PC-9 (cell line): ENCODE data around the gene OCSTAMP. TPM values are rescaled to one million over a fixed set of nuclear protein-coding genes. Genes with fewer than 3 reads are reported as not detected.
A peak's percentile ranks its signal among the peaks of the same experiment; 100 is the strongest.

Experiments used
- BruUV-seq: library from RNA; stranded (reverse); fragments of 400-500 nt; replicated peaks from 2 replicates; lab custom pipeline; 2021; lab: Mats Ljungman, UMichigan
- CTCF ChIA-PET: fragments of 300-600 bp; sonication (Branson Sonifier 250); formaldehyde crosslinking; loops from one replicate; lab custom pipeline; 2022; ENCODE audit warnings: antibody characterized with exemption; lab: Charles Lee
- POLR2A ChIA-PET: fragments of 300-600 bp; sonication (Branson Sonifier 250); formaldehyde crosslinking; loops from one replicate; lab custom pipeline; 2022; ENCODE audit warnings: antibody characterized with exemption; ENCODE audit not compliant: unreplicated experiment; lab: Charles Lee
- DNase-seq, 2 experiments: peaks; one replicate each; pipeline versions ENCODE4 v3.0.0 to v3.0.0-alpha.2; 2015 to 2022; ENCODE audit warnings: mixed read lengths in 1 of 2
- H2AFZ ChIP-seq: fragments of 200-600 bp; sonication (generic); 2 replicates; pipeline ENCODE4 v1.8.1; 2017; ENCODE audit warnings: antibody characterized with exemption
- H3F3A ChIP-seq: fragments of 200-600 bp; sonication (generic); 2 replicates; pipeline ENCODE4 v1.8.1; 2017; ENCODE audit warnings: antibody characterized with exemption, mild to moderate bottlenecking, low read depth; ENCODE audit not compliant: insufficient read depth
- H3K27ac ChIP-seq: fragments of 200-600 bp; sonication (generic); 2 replicates; pipeline ENCODE4 v1.6.1; 2016; ENCODE audit warnings: mixed run types
- H3K27me3 ChIP-seq: fragments of 200-600 bp; sonication (generic); 2 replicates; pipeline ENCODE4 v1.6.1; 2016; ENCODE audit warnings: low read depth, mixed run types; ENCODE audit not compliant: insufficient read depth
- H3K36me3 ChIP-seq: fragments of 200-600 bp; sonication (generic); 2 replicates; pipeline ENCODE4 v1.6.1; 2016; ENCODE audit warnings: low read depth, mixed run types
- H3K4me1 ChIP-seq: fragments of 200-600 bp; sonication (generic); replicated peaks from 2 replicates; pipeline ENCODE4 v1.6.1; 2016; ENCODE audit warnings: mixed run types; ENCODE audit not compliant: insufficient read depth
- H3K4me2 ChIP-seq: fragments of 200-600 bp; sonication (generic); 2 replicates; pipeline ENCODE4 v1.6.1; 2017; ENCODE audit warnings: mixed run types
- H3K4me3 ChIP-seq: fragments of 200-600 bp; sonication (generic); 2 replicates; pipeline ENCODE4 v1.6.1; 2016; ENCODE audit warnings: mixed run types
- H3K79me2 ChIP-seq: fragments of 200-600 bp; sonication (generic); 2 replicates; pipeline ENCODE4 v1.6.1; 2017; ENCODE audit warnings: low read depth, mixed run types
- H3K9me2 ChIP-seq: fragments of 200-600 bp; sonication (generic); 2 replicates; pipeline ENCODE4 v1.8.1; 2017; ENCODE audit warnings: mild to moderate bottlenecking; ENCODE audit not compliant: insufficient read depth
- H3K9me3 ChIP-seq: fragments of 200-600 bp; sonication (generic); 2 replicates; pipeline ENCODE4 v1.8.1; 2016; ENCODE audit warnings: low read depth; ENCODE audit not compliant: insufficient read depth
- H4K20me1 ChIP-seq: fragments of 200-600 bp; sonication (generic); 2 replicates; pipeline ENCODE4 v1.8.1; 2017; ENCODE audit not compliant: insufficient read depth
- EZH2 ChIP-seq: fragments of 200-600 bp; sonication (generic); IDR thresholded peaks from 2 replicates; pipeline ENCODE4 v1.8.0; 2017; ENCODE audit warnings: antibody characterized with exemption, low read depth
- intact Hi-C: fragments of 100-400 bp; cut with micrococcal nuclease; formaldehyde crosslinking; loops from one replicate; pipeline ENCODE4 v1.10.0; 2022; ENCODE audit not compliant: unreplicated experiment
- total RNA-seq: library from RNA; stranded (reverse); gene quantifications from 2 replicates; pipeline ENCODE4 v1.2.3, GENCODE V29; 2021
- TF ChIP-seq, protein P1 (sequence below): fragments of 200-600 bp; sonication (generic); conservative IDR thresholded peaks from 2 replicates; pipeline ENCODE4 v1.6.1; 2017; ENCODE audit warnings: mixed run types, antibody characterized with exemption, mild to moderate bottlenecking, moderate library complexity

The OCSTAMP gene
- total RNA-seq, 1 experiment from 2014 or later: not detected

DNA sequence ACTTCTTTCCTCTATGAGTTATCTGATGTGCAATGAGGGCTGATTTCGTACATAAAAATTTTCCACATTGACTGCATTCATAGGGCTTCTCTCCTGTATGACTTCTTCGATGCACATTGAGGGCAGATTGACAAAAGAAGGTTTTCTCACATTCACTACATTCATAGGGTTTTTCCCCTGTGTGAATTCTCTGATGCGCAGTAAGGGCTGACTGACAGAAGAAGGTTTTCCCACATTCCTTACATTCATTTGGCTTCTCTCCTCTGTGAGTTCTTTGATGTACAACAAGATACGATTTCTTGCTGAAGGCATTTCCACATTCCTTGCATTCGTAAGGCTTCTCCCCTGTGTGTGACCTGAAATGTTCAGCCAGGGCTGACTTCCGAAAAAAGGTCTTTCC, 48.5 kb downstream of the OCSTAMP start:
- Histone ChIP-seq H3F3A (no peaks in the 10 kb centered on the region), H3K36me3 (no peaks in the 10 kb centered on the region), H3K79me2 (no peaks in the 10 kb centered on the region), H3K27me3 (peaks cover 38% of the 10 kb centered on the region), H3K4me1 (no peaks in the 10 kb centered on the region), H3K4me3 (no peak overlapping the region), H4K20me1 (no peaks in the 10 kb centered on the region), H2AFZ (no peak overlapping the region), H3K4me2 (no peak overlapping the region), H3K9me2 (no peaks in the 10 kb centered on the region; the same call in 1 of the 2 replicates), H3K9me3 (peaks cover 28% of the 10 kb centered on the region; the same call in 1 of the 2 replicates), H3K27ac (no peak overlapping the region)
- peak in 1 of 2 experiments; percentile 20 for DNase-seq
- no peak for TF ChIP-seq EZH2
- TF ChIP-seq, protein P1, sequence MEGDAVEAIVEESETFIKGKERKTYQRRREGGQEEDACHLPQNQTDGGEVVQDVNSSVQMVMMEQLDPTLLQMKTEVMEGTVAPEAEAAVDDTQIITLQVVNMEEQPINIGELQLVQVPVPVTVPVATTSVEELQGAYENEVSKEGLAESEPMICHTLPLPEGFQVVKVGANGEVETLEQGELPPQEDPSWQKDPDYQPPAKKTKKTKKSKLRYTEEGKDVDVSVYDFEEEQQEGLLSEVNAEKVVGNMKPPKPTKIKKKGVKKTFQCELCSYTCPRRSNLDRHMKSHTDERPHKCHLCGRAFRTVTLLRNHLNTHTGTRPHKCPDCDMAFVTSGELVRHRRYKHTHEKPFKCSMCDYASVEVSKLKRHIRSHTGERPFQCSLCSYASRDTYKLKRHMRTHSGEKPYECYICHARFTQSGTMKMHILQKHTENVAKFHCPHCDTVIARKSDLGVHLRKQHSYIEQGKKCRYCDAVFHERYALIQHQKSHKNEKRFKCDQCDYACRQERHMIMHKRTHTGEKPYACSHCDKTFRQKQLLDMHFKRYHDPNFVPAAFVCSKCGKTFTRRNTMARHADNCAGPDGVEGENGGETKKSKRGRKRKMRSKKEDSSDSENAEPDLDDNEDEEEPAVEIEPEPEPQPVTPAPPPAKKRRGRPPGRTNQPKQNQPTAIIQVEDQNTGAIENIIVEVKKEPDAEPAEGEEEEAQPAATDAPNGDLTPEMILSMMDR: no peak
- POLR2A ChIA-PET: no interaction called here
- no TSS peak for BruUV-seq
- CTCF ChIA-PET: no interaction called here
- intact Hi-C loops: no loop called here

DNA sequence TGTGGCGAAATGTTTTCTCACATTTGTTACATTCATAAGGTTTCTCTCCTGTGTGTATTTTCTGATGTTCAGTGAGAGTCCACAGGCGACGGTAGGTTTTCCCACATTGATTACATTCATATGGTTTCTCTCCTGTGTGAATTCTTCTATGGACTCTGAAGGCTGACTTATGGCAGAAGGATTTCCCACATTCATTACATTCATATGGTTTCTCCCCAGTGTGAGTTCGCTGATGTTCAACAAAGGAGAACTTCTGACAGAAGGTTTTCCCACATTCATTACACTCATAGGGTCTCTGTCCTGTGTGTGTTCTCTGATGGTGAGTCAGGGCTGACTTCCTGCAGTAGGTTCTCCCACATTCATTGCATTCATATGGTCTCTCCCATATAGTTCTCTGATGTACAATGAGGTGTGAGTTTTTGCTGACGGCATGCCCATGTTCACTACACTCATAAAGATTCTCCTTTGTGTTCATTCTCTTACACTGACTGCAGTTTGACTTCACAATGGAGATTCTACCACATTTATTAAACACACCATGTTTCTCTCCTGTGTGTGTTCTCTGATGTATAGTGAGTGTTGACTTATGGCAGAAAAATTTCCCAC, 49.0 kb downstream of the OCSTAMP start:
- Histone ChIP-seq H3F3A (no peaks in the 10 kb centered on the region), H3K27ac (no peak overlapping the region), H3K4me3 (no peak overlapping the region), H2AFZ (no peak overlapping the region), H3K79me2 (no peaks in the 10 kb centered on the region), H3K4me2 (no peak overlapping the region), H4K20me1 (no peaks in the 10 kb centered on the region), H3K9me2 (no peaks in the 10 kb centered on the region; the same call in 1 of the 2 replicates), H3K36me3 (no peaks in the 10 kb centered on the region), H3K4me1 (no peaks in the 10 kb centered on the region), H3K9me3 (peaks cover 28% of the 10 kb centered on the region; the same call in 1 of the 2 replicates), H3K27me3 (peaks cover 38% of the 10 kb centered on the region)
- DNase-seq: peak in 1 of 2 experiments; percentile 2
- intact Hi-C loops: no loop called here
- CTCF ChIA-PET: no interaction called here
- BruUV-seq: no TSS peak
- no peak for TF ChIP-seq EZH2
- TF ChIP-seq, protein P1: no peak
- POLR2A ChIA-PET: no interaction called here

DNA sequence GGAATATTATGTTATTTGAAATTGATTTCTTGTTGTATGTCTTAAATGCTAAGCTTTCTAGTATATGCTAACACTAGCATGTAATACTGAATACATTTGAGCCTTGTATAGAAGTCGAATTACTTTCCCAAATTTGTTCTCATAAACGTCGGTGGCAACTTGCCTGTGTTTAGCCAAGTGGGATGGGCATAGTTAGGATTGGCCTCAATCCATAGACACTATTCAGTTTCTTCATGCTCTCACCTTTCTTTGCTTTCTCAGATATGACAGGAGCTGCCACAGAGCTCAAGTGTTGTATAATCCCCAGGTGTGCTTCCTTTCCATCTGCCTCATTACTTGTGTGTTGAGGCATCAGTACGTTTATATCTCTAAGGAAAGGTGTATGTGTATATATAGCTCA, 56.4 kb downstream of the OCSTAMP start:
- H3K4me1 ChIP-seq: no peaks in the 10 kb centered on the region
- H4K20me1 ChIP-seq: no peaks in the 10 kb centered on the region
- H2AFZ ChIP-seq: no peak overlapping the region
- intact Hi-C loops: no loop called here
- H3K36me3 ChIP-seq: no peaks in the 10 kb centered on the region
- no TSS peak for BruUV-seq
- H3K9me3 ChIP-seq: no peaks in the 10 kb centered on the region
- H3F3A ChIP-seq: no peaks in the 10 kb centered on the region
- TF ChIP-seq, protein P1: no peak
- no peak for TF ChIP-seq EZH2
- POLR2A ChIA-PET: interaction anchor here (0.7 kb wide), 1 partner anchor 9 kb away, joined by 4 read pairs; no protein-coding TSS in a partner anchor
- no peaks in the 10 kb centered on the region; the same call in 1 of the 2 replicates for H3K9me2 ChIP-seq
- H3K4me2 ChIP-seq: no peak overlapping the region
- H3K27me3 ChIP-seq: peaks cover 95% of the 10 kb centered on the region
- no peak for DNase-seq
- H3K79me2 ChIP-seq: no peaks in the 10 kb centered on the region
- H3K27ac ChIP-seq: no peak overlapping the region
- CTCF ChIA-PET: no interaction called here
- H3K4me3 ChIP-seq: no peak overlapping the region
